Thymus (tissue), 11 donors: ENCODE data around the gene TET2. TPM values are rescaled to one million over a fixed set of nuclear protein-coding genes. Genes with fewer than 3 reads are reported as not detected.

ENCODE experiments used
- DNase-seq, 9 donors: peaks; one replicate each; pipeline ENCODE4 v3.0.0-alpha.2; 2013; ENCODE audit warnings: low spot score in 9 of 9, low read depth in 6 of 9, missing footprints in 1 of 9
- H3K27ac ChIP-seq, 2 donors: one replicate each; pipeline ENCODE4 v1.5.1; 2013; ENCODE audit warnings: control low read depth in 1 of 2, low read depth in 1 of 2, low read length in 1 of 2, mild to moderate bottlenecking in 1 of 2, moderate library complexity in 1 of 2
- H3K27me3 ChIP-seq, 2 donors: one replicate each; pipeline ENCODE4 v1.5.1; 2013; ENCODE audit warnings: low read length in 1 of 2; ENCODE audit not compliant: control insufficient read depth in 2 of 2, insufficient read depth in 1 of 2
- H3K36me3 ChIP-seq, 2 donors: one replicate each; pipeline ENCODE4 v1.5.1; 2013; ENCODE audit warnings: low read length in 1 of 2, mild to moderate bottlenecking in 1 of 2, moderate library complexity in 1 of 2; ENCODE audit not compliant: control insufficient read depth in 2 of 2, insufficient read depth in 2 of 2
- H3K4me1 ChIP-seq, 2 donors: one replicate each; pipeline ENCODE4 v1.5.1; 2013; ENCODE audit warnings: low read length in 2 of 2; ENCODE audit not compliant: control insufficient read depth in 2 of 2, insufficient read depth in 2 of 2
- H3K4me3 ChIP-seq, 2 donors: one replicate each; pipeline ENCODE4 v1.5.1; 2013; ENCODE audit warnings: low read length in 2 of 2, control low read depth in 1 of 2, mild to moderate bottlenecking in 1 of 2
- H3K9me3 ChIP-seq, 2 donors: one replicate each; pipeline ENCODE4 v1.5.1; 2013; ENCODE audit warnings: low read length in 1 of 2, mild to moderate bottlenecking in 1 of 2; ENCODE audit not compliant: control insufficient read depth in 2 of 2, insufficient read depth in 1 of 2
- WGBS: extraction: QIAGEN DNeasy Blood & Tissue Kit; methylation state at CpG from one replicate; pipeline ENCODE4 v1.1.7; 2013; 5-methylcytosine and 5-hydroxymethylcytosine counted together
- polyA plus RNA-seq: library from polyadenylated mRNA; stranded (reverse); fragments of 200-250 nt; gene quantifications from one replicate; pipeline ENCODE4 v1.2.3, GENCODE V29; 2013
- total RNA-seq: library from RNA; stranded (reverse); fragments of 120-200 nt; gene quantifications from one replicate; pipeline ENCODE4 v1.2.4, GENCODE V29; 2013
- donor health status: healthy.

The TET2 gene
- total and polyA plus RNA-seq, 2 donors = 6.5 to 17.1 TPM

- Histone ChIP-seq H3K4me1 (peaks cover 0 to 7% of the 10 kb centered on the region in 2 donors), H3K27ac (no peak overlapping the region), H3K4me3 (peak overlapping the region in 1 of 2 donors; percentile 91), H3K27me3 (peaks cover 4 to 18% of the 10 kb centered on the region in 2 donors), H3K36me3 (no peaks in the 10 kb centered on the region), H3K9me3 (peaks cover 0 to 2% of the 10 kb centered on the region in 2 donors)
- DNase-seq = no peak
- WGBS = 88% methylated on average over 1 of the region's 1 CpG
Measured at GRCh38 chr4:105148356-105148755, 1.7 kb downstream of the TET2 start.

DNA sequence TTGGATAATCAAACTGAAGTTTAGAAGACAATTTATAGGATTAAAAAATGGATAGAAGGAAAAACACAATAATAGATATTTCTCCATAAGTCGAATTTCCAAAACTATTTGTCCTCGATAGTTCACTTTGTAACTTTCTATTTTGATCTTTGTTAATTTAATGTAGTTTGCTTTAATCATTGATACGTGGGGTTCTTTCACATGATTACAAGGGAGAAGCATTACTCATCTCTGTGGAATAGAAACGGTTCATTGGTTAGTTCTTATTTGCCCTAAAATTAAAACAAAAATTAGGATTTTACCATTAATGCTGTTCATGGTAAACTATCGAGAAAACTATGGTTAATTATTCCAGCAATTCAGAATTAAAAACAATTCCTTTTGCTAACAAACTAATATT is 2.1 kb downstream of the TET2 start:
- peaks cover 0 to 7% of the 10 kb centered on the region in 2 donors for H3K4me1 ChIP-seq
- H3K27ac ChIP-seq = no peak overlapping the region
- WGBS = 86% methylated on average over 5 of the region's 5 CpGs

DNA sequence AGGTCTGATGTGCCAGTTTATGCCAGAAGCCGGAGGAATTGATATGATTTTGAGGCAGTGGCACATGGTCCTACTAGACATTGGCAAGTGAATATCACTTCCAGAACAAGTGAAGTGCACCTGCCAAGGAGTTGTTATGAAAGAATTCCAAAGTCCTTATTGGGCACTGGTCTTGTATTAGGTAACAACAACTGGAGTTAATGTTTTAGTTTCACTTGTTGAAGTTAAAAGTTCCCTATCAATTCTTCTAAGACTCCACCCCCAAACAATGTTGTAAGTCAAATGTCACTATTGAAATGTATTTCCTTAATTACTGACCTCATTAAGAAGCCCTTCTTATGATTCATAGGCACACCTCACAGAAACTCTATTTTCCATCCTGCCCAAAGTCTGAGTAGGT is 3.1 kb downstream of the TET2 start:
- no peak overlapping the region for H3K27ac ChIP-seq
- H3K4me1 ChIP-seq = peaks cover 0 to 7% of the 10 kb centered on the region in 2 donors

More for the DNA sequence above, 2.1 kb downstream of the TET2 start:
- Histone ChIP-seq H3K27me3 (peaks cover 4 to 18% of the 10 kb centered on the region in 2 donors), H3K4me3 (no peak overlapping the region), H3K36me3 (no peaks in the 10 kb centered on the region), H3K9me3 (peaks cover 0 to 2% of the 10 kb centered on the region in 2 donors)
- no peak for DNase-seq

GRCh38 chr4:105150503-105150902 is 3.8 kb downstream of the TET2 start:
- Histone ChIP-seq H3K27ac (no peak overlapping the region), H3K9me3 (peaks cover 0 to 2% of the 10 kb centered on the region in 2 donors), H3K27me3 (peaks cover 0 to 8% of the 10 kb centered on the region in 2 donors), H3K36me3 (no peaks in the 10 kb centered on the region), H3K4me3 (no peak overlapping the region), H3K4me1 (peaks cover 0 to 6% of the 10 kb centered on the region in 2 donors)
- DNase-seq = no peak

More for the DNA sequence above, 3.1 kb downstream of the TET2 start:
- Histone ChIP-seq H3K9me3 (peaks cover 0 to 2% of the 10 kb centered on the region in 2 donors), H3K27me3 (peaks cover 4 to 14% of the 10 kb centered on the region in 2 donors), H3K4me3 (no peak overlapping the region), H3K36me3 (no peaks in the 10 kb centered on the region)
- 96% methylated on average over 1 of the region's 1 CpG for WGBS
- DNase-seq = no peak

DNA sequence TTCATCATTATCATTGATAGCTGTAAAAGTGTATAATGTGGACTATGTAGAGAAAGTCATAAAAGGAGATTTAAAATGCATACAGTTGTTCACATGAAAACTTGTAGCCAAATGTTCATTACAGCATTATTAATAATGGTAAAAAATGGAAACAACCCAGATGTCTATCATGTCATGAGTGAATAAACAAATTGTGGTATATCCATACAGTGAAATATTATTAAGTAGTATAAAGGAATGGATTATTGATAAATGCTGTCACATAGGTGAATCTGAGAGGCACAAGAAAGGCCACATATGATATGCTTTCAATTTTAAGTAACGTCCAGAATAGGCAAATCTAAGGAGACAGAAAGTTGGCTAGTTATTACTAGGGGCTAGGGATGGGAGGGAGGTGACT is 7.1 kb downstream of the TET2 start:
- Histone ChIP-seq H3K4me3 (no peak overlapping the region), H3K36me3 (no peaks in the 10 kb centered on the region), H3K27me3 (no peaks in the 10 kb centered on the region), H3K4me1 (no peaks in the 10 kb centered on the region), H3K9me3 (no peaks in the 10 kb centered on the region), H3K27ac (no peak overlapping the region)
- DNase-seq = no peak
- WGBS = 99% methylated on average over 1 of the region's 1 CpG

DNA sequence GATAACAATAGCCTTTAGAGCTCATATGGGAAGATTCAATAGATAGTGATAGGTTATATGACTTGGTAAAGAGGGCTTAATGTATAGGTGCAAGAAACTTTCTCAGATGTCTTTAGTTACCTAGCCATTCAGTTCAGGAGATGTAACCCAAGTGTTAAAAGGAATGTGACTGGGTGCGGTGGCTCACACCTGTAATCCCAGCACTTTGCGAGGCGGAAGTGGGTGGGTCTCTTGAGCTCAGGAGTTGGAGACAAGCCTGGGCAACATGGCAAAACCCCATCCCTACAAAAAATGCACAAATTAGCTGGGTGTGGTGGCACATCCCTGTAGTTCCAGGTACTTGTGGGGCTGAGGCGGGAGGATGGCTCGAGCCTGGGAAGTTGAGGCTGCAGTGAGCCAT is 7.9 kb downstream of the TET2 start:
- WGBS = over 99% methylated on average over 5 of the region's 5 CpGs
- no peaks in the 10 kb centered on the region for H3K9me3 ChIP-seq
- H3K4me3 ChIP-seq = no peak overlapping the region
- no peaks in the 10 kb centered on the region for H3K27me3 ChIP-seq
- H3K4me1 ChIP-seq = no peaks in the 10 kb centered on the region
- no peak for DNase-seq
- no peaks in the 10 kb centered on the region for H3K36me3 ChIP-seq
- H3K27ac ChIP-seq = no peak overlapping the region

DNA sequence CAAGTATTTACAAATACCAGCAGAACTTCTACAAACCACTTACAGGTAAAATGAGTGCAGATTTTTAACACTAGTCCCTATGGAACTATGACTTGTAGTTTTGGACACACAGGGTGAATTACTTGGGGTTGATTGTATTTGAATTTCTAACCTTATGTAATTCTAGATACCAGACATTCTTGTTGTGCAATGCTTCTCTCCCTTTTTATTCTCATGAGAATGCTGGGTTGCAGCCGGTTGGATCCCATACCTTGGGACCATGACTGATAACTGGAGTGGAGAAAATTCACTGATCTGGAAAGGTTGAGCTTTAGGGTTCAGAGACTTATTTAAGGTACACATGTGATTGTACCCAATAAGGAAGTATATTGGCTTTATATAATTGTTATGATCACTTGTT is 8.8 kb downstream of the TET2 start:
- no peak for DNase-seq
- Histone ChIP-seq H3K27ac (no peak overlapping the region), H3K27me3 (no peaks in the 10 kb centered on the region), H3K36me3 (no peaks in the 10 kb centered on the region), H3K4me1 (no peaks in the 10 kb centered on the region), H3K4me3 (no peak overlapping the region), H3K9me3 (no peaks in the 10 kb centered on the region)
- 95% methylated on average over 1 of the region's 1 CpG for WGBS

GRCh38 chr4:105158837-105159236 is 12.2 kb downstream of the TET2 start:
- WGBS = 72% methylated on average over 9 of the region's 9 CpGs
- no peaks in the 10 kb centered on the region for H3K27me3 ChIP-seq
- H3K4me3 ChIP-seq = no peak overlapping the region
- H3K27ac ChIP-seq = no peak overlapping the region
- H3K4me1 ChIP-seq = no peaks in the 10 kb centered on the region
- no peaks in the 10 kb centered on the region for H3K9me3 ChIP-seq
- no peaks in the 10 kb centered on the region for H3K36me3 ChIP-seq
- no peak for DNase-seq

- Histone ChIP-seq H3K4me3 (no peak overlapping the region), H3K9me3 (no peaks in the 10 kb centered on the region), H3K27ac (no peak overlapping the region), H3K36me3 (no peaks in the 10 kb centered on the region), H3K4me1 (no peaks in the 10 kb centered on the region), H3K27me3 (no peaks in the 10 kb centered on the region)
- no peak for DNase-seq
- 97% methylated on average over 1 of the region's 1 CpG for WGBS
Measured at GRCh38 chr4:105162123-105162796, 15.6 kb downstream of the TET2 start.
